GM21360 (cell line): ENCODE results near the gene HOXC12.

Source experiments
- ATAC-seq: cut with Tn5 transposase; IDR thresholded peaks from one replicate; pipeline ENCODE4 v1.9.1; 2021; ENCODE audit warnings: mild to moderate bottlenecking, moderate library complexity; ENCODE audit not compliant: unreplicated experiment

Gene HOXC12

GRCh38 chr12:53940443-53941014 lies 14.2 kb upstream of the HOXC12 start:
- no peak for ATAC-seq

GRCh38 chr12:53941187-53941586 lies 13.5 kb upstream of the HOXC12 start:
- ATAC-seq, result no peak

GRCh38 chr12:53941750-53942149 lies 13.0 kb upstream of the HOXC12 start:
- ATAC-seq, result no peak

- ATAC-seq, result no peak
These were observed 12.2 kb upstream of the HOXC12 start for GRCh38 chr12:53942467-53942997.

- no peak for ATAC-seq
These were observed 10.5 kb upstream of the HOXC12 start for GRCh38 chr12:53944209-53944608.

GRCh38 chr12:53944907-53945847 lies 9.5 kb upstream of the HOXC12 start:
- no peak for ATAC-seq

- ATAC-seq, result no peak
These were observed 7.0 kb upstream of the HOXC12 start for GRCh38 chr12:53947743-53948142.

- ATAC-seq, result no peak
These were observed 5.8 kb upstream of the HOXC12 start for GRCh38 chr12:53948650-53949593.

- no peak for ATAC-seq
These were observed 4.9 kb upstream of the HOXC12 start for GRCh38 chr12:53949631-53950436.

- no peak for ATAC-seq
These were observed 4.3 kb upstream of the HOXC12 start for GRCh38 chr12:53950437-53950773.

- ATAC-seq, result no peak
These were observed 3.7 kb upstream of the HOXC12 start for GRCh38 chr12:53950789-53951576.

- ATAC-seq, result no peak
These were observed 2.9 kb upstream of the HOXC12 start for GRCh38 chr12:53951577-53952334.

- no peak for ATAC-seq
These were observed 2.4 kb upstream of the HOXC12 start for GRCh38 chr12:53952335-53952694.

- no peak for ATAC-seq
These were observed 1.6 kb upstream of the HOXC12 start for GRCh38 chr12:53952871-53953734.

GRCh38 chr12:53953831-53954693 lies 641 bp upstream of the HOXC12 start:
- ATAC-seq, result no peak

- no peak for ATAC-seq
These were observed 503 bp downstream of the HOXC12 start for GRCh38 chr12:53955036-53955775.
